NCI-H345 treated with DMSO at 0.1 percent for 48 hours (cell line): Measurements from ENCODE around the gene DCDC2B.
A peak's percentile ranks its signal among the peaks of the same experiment; 100 is the strongest.

Experiments
- DNase-seq: peaks from one replicate; lab custom pipeline; 2025; ENCODE audit not compliant: unreplicated experiment; lab: John Stamatoyannopoulos, UW

Gene DCDC2B

DNA sequence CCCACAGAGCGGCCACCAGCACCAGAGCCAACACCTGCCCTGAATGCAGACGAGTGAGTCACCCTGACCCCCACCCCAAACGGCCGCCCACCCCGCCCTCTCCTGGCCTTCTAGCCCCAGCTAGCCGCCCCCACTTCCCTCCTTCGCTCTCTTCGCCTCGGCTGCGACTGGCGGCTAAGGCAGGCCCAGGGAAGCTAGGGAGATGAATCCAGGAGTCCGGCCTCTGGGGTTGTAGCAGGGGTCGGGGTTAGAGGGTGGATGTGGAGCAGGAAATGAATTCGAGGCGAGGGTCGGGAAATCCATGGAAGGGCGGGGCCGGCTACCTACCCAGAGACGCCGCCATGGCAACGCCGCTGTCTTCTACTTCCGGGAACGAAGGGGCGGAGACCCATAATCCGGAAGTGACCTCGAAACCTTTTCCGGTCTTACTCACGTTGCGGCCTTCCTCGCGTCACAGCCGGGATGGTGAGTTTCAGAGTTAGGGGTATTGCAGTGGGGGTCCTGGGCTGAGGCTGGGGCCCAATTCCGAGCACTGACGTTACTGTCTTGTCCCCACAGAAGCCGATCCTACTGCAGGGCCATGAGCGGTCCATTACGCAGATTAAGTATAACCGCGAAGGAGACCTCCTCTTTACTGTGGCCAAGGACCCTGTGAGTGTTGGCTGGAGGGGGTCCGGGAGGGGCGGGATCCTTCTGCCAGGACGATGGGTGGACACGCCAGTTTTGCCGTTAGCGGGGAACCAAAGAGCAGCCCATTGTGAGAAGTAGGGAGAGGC is 13.3 kb downstream of the DCDC2B start, which contains the start of the genes EIF3I and TMEM234:
TSS of gene EIF3I (plus strand) at position 428 of the 776 bp plus-strand sequence. CDS start at position 463, 35 bp downstream.
TSS of gene TMEM234 (minus strand) at position 374 of the 776 bp plus-strand sequence. CDS start at position 343, 31 bp downstream.
- DNase-seq = peak; percentile 96

GRCh38 chr1:32223683-32224082 is 14.8 kb downstream of the DCDC2B start:
- no peak for DNase-seq

GRCh38 chr1:32224285-32224684 is 15.4 kb downstream of the DCDC2B start:
- no peak for DNase-seq

- DNase-seq = no peak
Measured at GRCh38 chr1:32228771-32229170, 19.9 kb downstream of the DCDC2B start.

DNA sequence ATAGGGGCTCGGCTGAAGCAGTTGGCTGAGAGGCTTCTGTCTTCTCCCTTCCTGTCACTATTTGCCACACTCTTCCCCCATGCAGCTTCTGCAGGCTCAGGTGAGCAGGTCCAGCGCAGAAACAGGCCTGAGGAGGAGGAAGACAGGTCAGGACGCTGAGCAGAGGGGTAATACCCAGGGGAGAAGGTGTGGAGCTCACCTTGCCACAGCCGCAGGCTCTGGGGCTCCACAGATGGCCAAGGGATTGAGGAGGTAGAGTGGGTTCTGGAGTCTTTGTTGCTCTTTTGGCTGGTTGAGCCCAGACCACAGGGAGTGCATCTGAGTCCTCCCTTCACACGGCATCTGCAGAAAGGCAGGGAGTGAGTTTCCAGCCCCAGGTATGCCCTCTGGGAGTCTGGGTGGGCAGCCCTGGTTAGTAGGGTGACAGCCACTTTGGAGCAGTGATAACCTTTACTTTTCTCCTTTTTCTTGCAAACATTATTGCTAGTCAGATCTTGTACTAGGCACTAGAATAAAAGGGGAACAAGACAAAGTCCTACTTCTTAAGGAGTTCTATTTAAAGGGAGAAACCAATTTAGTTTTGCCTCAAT is 23.0 kb downstream of the DCDC2B start:
- DNase-seq = no peak

GRCh38 chr1:32232558-32233304 is 23.8 kb downstream of the DCDC2B start:
- no peak for DNase-seq

GRCh38 chr1:32234792-32235191 is 25.9 kb downstream of the DCDC2B start:
- no peak for DNase-seq

- peak; percentile 67 for DNase-seq
Measured at GRCh38 chr1:32239337-32239736, 30.4 kb downstream of the DCDC2B start.

GRCh38 chr1:32239790-32240139 is 30.9 kb downstream of the DCDC2B start:
- DNase-seq = no peak

- DNase-seq = peak; percentile 82
Measured at GRCh38 chr1:32240140-32240951, 31.5 kb downstream of the DCDC2B start.

DNA sequence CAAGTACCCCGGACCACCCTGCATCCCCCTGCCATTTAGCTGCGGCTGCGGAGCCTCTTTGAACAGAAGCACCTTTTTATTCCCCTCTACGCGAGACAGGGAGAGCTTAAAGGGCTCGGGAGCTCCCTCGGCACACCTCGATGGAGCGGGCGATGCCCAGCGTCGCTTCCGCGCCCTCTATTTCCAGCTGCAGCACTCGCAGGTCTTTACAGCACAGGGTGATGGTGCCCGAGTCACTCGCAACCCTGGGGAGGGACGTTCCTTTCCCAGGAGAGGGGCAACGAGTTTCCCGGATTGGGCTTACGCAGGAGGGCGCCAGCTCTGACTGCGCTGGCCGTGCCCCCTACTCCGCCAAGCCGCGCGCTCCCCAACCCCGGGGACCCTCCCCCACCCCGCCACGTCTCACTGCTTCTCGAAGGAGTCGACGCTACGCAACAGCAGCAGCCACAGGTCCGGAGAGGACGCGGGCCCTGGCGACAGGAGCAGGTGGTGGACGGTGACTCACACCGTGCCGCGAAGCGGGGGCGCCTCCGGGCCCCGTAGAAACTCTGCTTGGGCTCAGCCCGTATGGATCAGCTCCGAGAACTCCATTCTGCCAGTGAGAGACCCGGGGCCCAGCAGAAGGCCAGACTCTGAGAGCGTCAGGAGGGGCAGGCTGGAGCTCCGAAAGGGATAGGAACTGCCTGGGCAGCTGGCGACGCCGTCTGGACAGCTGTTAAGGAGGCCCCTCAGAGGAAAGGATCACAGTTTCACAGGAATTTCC is 32.3 kb downstream of the DCDC2B start:
- peak; percentile 56 for DNase-seq

DNA sequence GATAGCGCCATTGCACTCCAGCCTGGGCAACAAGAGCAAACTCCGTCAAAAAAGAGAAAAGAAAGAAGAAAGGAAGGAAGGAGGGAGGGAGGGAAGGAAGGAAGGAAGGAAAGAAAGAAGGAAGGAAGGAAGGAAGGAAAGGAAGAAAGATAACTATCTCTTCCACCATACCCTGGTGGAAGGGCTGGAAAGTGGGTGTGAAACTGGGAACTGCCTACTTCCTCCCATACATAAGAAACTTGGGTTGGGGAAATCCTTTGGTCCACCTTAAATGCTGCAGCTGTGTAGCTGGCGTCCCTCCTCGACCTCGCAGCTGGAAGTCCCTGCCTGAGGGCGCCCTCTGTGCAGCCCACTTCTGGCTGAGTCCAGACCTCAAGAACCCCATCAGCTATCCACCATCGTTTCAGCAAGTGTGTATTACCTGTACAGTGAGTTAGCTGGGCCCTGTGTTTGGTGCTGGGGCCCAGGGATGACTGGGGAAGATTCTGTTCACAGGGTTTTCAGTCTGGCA is 33.5 kb downstream of the DCDC2B start:
- DNase-seq = no peak

- DNase-seq = no peak
Measured at GRCh38 chr1:32246888-32247273, 38.0 kb downstream of the DCDC2B start, which contains the start of gene FAM167B. Gene FAM167B (plus strand): TSS chr1:32247222. CDS start chr1:32247422, 200 bp downstream.

GRCh38 chr1:32247452-32247851 is 38.6 kb downstream of the DCDC2B start:
- no peak for DNase-seq

DNA sequence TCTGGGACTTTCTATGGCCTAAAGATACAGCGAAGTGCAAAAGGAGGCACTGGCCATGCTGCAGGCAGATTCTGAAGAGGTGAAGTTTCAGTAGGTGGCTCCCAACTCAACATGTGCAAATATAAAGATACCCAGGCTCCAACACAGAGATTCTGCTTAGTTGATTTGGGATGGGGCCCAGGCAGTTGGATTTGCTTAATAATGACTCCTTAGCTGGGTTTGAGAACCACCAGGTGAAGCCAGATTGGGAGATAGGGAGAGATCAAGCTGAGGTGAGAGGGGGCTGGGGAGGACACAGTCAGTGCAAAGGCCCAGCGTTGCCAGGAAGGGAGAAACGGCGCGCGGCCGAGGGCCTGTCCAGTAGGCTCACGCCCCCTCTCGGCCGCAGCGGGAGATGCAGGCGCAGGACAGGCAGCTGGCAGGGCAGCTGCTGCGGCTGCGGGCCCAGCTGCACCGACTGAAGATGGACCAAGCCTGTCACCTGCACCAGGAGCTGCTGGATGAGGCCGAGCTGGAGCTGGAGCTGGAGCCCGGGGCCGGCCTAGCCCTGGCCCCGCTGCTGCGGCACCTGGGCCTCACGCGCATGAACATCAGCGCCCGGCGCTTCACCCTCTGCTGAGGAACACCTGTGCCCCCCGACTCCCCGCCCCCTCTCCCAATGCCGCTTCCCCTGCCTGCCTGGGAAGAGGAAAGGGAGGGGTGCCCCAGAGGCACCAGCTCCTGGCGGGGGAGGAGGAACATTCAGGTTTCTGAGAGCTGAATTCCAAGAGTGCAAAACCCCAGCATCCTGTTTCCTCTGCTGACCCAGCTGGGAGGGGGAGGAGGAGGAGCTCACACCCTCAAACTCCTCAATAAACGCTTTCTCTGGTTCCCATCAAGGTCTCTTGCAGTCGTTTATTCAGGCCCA is 39.3 kb downstream of the DCDC2B start:
- peak; percentile 68 for DNase-seq

DNA sequence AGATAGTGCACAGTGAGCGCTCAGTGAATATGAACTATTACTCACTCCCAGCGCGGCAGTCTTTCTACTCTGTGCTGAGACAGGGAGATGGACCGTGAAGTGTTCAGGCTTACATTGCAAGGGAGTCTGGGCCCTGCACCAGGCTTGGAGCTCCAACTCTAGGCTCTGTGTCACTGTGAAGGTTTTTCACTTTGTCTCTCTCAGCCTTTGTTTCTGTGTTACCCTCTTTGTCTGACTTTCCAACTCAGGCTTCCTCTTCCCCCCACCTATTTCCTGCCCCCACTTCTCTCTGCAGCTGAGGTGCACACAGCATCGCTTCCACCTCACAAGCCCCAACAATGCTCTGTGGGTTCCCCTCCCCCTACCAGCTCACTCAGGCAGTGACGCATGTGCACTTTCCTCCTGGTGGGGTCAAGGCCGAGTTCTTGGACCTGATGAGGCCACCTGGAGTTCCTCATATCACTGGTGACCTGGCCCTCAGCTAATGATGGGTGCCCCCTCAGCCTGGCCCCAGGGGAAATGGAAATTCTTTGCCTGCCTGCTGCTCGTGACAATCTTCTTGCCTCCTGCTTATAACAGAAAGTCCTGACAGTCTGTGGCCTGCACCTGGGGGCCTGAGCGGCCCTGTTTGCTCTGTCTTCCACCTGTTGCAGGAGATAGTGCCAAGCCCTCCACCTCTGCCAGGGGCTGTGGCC is 41.1 kb downstream of the DCDC2B start:
- no peak for DNase-seq

- DNase-seq = no peak
Measured at GRCh38 chr1:32250893-32251716, 42.2 kb downstream of the DCDC2B start, which contains the start of gene LCK. Gene LCK (plus strand): TSS chr1:32251265. CDS start chr1:32274330, 23,065 bp downstream.
